Left forelimb (tissue), 1 donor: ENCODE data around the gene A2ML1.
"Not testable (repeated sequence)": the region's sequence is repeated elsewhere in the genome, so short reads cannot be mapped to it uniquely, and the experiment has no call there.

ENCODE experiments used
- DNase-seq: peaks from one replicate; pipeline ENCODE4 v3.0.0-alpha.2; 2018; ENCODE audit warnings: low spot score

Gene A2ML1

DNA sequence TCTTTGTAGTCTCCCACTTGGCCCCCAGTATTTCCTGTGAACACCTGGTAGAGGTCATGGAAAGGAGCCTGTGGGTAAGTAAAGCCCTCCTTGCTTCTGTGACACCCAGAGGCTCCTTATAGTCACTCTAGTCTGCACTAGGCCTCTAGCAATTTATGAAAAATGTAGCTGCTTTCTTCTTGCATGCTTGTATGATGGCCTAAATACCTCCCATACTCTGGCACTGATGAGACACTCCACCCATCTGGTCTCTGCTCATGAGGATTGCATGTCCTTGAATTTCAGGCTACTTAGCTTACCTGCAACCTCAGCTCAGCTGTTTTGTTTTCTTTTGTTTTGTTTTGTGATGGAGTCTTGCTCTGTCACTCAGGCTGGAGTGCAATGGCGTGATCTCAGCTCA is 4.6 kb upstream of the A2ML1 start:
- no peak for DNase-seq

DNA sequence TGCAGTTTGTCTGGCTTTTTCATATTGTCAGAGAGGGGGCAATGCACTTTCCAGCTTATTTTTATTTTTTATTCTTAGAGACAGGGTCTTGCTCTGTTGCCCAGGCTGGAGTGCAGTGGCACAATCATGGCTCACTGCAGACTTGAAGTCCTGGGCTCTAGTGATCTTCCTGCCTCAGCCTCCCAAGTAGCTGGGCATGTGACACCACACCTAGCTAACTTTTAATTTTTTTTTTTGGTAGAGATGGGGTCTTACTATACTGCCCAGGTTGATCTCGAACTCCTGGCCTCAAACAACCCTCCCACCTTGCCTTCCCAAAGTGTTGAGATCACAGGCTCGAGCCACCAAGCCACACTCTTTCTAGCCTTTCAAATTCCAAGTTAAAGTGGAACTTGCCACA is 3.9 kb upstream of the A2ML1 start:
- DNase-seq, result no peak

DNA sequence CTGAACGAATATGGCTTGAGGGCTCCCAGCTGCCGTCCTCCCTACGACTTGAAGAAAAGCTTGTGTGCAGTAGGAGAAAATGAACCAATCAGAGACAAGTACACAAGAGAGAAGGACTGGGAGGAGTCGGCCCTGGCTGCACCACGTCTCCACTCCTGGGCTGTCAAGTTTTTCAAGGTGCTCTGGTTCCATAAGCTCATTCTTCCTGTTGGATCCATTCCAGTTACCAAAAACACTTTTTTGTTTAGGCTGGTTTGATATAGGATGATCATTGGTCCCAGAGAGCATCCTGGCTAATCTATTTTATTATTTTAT is 2.8 kb upstream of the A2ML1 start:
- no peak for DNase-seq

DNA sequence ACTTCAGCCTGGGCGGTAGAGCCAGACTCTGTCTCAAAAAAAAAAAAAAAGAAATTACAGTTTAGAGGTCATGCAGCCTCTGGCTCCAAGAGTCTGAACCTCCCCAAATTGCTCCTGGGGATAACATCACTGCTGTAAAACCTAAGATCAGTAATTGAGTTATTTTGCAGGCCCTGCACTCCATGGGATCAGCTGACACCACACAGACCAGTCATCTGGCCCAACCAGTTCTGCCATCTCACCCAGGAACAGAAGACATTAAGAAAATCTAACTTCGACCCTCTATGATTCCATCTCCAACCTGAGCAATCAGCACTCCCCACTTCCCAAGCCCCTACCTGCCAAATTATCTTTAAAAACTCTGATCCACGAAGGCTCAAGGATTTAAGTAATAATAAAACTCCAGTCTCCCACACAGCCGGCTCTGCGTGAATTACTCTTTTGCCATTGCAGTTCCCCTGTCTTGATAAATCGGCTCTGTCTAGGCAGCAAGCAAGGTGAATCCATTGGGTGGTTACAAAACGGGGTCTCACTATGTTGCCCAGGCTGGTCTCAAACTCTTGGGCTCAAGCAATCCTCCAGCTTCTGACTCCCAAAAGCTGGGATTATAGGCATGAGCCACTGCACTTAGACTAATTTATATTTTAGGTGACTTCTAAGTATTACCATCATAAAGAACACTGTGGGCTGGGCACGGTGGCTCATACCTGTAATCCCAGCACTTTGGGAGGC is 1.6 kb upstream of the A2ML1 start:
- not testable (repeated sequence) for DNase-seq

DNA sequence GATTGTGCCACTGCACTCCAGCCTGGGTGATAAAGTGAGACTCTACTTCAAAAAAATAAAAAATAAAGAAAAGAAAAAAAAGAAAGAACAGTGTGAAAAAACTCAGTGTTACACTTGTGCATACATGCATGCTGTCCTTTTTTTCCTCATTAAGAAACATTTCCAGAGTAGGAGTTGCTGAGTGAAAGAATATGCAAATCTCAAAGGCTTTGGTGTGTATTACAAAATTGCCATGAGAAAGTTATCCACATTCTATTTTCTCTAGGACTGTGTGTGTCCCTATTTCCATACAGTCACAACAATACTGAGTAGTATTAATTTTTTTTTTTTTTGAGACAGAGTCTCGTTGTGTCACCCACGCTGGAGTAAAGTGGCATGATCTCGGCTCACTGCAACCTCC is 830 bp upstream of the A2ML1 start:
- DNase-seq, result no peak

DNA sequence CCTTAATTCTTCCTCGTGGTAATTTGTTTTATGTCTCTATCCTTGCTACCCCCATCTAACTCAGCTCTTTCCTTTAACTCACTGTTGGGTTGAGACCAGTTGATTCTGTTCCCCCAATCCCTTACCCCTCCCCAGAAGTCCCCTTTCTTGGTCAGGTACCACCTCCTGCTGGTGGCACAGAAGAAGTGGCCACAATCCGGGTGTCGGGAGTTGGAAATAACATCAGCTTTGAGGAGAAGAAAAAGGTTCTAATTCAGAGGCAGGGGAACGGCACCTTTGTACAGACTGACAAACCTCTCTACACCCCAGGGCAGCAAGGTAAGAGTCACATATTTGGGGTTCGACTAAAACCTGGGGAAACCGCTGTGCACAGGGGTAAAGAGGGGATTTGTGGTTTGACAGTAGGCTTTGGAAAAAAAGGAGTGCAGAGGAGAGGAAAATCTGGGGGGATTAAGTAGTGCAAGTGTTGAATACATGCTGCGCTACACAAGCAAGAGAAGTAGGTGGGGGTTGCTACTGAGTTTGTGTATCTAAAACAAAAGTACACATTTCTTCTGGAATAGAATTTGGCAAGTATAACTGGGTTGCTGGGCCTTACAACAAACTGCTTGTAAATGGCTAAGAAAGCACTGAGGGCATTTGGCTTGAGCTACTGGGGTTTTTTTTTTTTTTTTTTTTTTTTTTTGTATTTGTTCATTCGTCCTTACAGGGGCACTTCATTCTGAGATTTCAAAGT is 1.3 kb downstream of the A2ML1 start:
- no peak for DNase-seq

DNA sequence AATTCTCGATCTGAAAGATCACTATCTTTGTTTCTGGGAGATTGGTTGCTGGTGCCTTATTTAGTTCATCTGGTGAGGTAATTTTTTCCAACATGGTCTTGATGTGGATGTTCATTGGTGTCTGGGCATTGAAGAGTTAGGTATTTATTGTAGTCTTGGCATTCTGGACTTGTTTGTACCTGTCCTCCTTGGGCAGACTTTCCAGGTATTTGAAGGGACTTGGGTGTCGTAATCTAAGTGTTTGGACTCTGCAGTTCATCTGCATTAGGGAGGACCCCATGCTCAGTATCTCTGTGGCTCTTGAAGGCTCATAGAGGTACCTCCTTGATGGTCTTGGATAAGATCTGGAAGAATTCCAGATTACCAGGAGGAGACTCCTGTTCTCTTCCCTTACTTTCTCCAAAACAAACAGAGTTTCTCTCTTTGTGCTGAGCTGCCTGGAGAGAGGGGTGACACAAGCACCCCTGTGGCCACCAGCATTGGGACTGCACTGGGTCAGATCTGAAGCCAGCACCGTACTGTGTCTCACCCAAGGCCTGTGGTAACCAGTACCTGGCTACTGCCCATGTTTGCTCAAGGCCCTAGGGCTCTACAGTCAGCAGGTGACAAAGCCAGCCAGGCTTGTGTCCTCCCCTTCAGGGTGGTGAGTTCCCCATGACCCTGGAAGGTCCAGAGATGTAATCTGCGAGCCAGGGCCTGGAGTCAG is 5.3 kb downstream of the A2ML1 start:
- DNase-seq, result no peak

DNA sequence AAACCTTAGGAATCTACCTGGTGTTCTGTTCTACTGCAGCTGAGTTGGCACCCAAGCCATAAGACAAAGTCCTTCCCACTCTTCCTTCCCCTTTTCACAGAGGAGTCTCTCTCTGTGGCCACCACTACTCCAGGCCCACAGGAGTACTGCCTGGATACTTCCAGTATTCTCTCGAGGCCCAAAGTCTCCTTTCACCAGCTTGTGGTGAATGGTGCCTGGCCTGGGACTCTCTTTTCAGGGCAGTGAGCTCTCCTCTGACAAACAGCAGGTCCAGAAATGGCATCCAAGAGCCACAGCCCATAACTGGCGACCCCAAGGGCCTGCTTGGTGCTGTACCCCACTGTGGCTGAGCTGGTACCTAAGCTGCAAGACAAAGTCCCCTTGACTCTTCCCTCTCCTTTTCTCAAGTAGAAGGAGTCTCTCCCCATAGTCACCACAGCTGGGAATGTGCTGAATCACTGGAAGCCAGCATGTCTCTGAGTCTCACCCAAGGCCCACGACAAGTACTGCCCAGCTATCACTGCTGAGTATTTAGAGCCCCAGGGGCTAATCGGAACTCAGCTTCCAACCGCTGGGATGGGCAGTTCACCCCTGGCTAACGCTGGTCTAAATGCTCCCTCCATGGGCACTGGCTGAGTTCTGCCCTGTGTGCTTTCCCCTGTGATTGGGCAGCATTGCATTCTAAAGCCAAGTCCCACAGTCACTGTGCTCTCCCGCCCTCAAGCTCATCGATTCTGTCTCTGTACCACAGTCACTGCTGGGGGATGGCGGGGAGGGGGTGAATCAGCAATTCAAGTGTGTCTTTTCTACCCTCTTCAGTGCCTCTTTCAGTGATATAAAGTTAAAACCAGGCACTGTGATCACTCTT is 6.1 kb downstream of the A2ML1 start:
- DNase-seq, result no peak

DNA sequence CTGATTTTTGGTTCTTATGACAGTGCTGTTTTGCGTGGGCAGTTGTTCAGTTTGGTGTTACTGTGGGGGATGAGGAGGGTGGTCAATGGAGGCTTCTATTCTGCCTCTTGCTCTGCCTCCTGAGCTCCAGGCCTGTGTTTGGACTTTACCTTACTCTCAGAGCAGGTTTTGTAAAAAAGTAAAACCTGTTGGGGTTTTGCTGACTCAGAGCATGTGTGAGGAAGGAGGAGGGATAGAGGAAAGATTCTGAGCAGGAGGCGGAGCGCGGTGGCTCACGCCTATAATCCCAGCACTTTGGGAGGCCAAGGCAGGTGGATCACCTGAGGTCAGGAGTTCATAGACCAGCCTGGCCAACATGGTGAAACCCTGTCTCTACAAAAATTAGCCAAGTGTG is 6.7 kb downstream of the A2ML1 start:
- DNase-seq, result no peak

DNA sequence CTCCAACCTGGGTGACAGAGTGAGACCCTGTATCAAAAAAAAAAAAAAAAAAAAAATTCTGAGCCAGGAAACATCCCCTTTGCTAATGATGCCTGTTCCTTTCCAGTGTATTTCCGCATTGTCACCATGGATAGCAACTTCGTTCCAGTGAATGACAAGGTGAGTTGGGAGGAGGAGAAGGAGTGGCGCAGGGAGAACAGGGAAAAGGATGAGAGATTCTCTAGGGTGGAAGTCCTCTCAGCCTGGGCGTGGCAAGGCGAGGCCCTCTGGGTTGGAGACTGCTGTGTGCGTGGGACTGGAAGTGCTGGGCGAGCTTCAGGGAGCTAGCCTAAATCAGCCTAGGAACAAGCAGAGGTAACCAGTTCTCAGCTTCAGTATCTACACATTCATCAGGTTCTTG is 7.2 kb downstream of the A2ML1 start:
- DNase-seq, result no peak

DNA sequence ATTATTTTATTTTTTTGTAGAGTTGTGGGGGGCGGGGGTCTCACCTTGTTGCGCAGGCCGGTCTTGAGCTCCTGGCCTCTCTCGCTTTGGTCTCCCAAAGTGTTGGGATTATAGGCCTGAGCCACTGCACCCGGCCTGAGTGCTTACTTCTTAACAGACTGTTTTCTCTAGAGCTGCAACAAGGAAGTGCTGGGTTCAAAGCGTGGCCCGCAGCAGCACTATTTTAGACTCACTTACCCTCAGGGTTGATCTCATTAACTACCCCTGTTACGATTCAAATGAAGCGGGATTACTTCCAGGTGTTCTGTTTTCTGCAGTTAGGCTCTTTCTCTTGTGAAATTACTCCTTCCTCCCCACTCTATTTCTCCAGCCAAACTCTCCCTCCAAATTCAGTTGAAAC is 8.7 kb downstream of the A2ML1 start:
- DNase-seq, result no peak

DNA sequence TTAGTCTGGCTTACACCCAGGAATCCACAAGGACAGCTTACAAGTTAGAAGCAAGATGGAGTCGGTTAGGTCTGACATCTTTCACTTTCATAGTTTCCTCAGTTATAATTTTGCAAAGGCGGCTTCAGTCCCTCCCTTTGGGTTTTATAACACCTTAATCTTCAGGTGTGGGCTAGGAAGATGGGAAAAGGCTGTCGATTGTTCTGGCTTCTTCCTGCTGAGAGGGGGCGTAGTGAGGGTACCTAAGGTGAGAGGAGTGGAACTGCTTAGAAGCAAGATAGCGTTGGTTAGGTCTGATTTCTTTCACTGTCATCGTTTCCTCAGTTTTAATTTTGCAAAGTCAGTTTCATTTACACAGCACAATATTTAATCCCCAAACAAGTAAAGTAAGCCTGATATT is 10.1 kb downstream of the A2ML1 start:
- no peak for DNase-seq

DNA sequence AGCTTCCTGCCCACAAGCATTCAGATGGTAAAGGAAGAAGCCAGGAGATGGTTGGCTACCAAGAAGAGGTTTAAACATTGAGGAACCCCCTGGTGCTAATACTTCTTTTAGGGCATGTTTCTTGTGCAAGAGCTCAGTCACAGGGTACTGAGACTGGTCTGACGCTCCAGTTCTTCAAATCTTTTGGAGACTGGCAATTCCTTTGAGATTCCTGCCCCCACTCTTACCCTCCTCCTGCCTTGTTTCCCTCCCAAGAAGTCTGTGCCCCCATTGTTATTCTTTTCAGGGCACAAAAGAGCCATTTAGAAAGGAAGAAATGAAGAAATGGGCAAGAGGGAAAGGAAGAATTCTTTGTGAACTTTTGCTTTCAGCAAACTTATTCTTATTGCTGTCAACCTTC is 11.8 kb downstream of the A2ML1 start:
- no peak for DNase-seq

DNA sequence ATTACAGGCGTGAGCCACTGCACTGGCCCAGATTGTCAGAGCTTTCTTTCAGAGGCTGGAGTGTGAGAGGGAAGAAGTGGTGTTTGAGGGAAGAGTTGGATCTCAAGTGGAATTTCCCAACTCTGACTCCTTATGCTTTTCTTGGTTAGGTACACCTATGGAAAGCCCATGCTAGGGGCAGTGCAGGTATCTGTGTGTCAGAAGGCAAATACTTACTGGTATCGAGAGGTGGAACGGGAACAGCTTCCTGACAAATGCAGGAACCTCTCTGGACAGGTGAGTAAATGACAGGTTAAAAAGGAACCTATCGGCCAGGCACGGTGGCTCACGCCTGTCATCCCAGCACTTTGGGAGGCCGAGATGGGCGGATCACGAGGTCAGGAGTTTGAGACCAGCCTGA is 14.9 kb downstream of the A2ML1 start:
- no peak for DNase-seq

DNA sequence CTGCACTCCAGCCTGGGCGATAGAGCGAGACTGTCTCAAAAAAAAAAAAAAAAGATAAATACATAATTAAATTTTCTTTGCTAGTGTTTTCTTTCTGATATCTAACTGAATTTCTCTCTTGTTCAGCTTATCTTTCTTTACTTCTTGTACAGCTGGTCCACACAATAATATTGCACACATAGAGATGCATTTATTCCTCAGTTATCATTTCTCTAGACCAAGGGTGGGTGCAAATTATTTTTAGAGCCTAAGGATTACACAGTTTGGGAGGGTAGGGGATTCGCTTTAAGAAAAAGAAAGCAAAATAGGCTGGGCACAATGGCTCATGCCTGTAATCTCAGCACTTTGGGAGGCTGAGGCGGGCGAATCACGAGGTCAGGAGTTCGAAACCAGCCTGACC is 17.9 kb downstream of the A2ML1 start:
- DNase-seq, result no peak

DNA sequence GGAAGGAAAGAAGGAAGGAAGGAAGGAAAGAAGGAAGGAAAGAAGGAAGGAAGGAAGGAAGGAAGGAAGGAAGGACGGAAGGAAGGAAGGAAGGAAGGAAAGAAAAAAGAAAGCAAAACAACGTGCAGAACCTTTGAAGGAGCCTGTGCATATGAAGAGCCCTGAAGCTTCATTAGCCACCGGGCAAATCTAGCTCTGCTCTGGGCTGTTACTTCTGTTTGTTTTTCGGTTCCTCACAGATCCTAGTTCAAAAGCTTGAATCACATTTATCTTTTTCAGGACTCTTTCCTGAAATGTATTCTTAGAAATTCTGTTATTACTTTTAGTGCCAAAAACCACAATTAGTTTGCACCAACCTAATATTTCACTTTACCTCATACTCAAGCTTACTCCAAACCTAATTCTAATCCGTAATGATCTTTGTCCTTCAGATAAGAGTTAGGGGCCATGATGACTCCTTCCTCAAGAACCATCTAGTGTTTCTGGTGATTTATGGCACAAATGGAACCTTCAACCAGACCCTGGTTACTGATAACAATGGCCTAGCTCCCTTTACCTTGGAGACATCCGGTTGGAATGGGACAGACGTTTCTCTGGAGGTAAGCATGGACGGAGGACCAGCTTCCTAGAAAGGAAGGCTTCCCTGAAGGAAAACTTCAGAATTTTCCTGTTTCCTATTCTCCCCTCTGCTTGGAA is 18.7 kb downstream of the A2ML1 start:
- DNase-seq, result no peak

DNA sequence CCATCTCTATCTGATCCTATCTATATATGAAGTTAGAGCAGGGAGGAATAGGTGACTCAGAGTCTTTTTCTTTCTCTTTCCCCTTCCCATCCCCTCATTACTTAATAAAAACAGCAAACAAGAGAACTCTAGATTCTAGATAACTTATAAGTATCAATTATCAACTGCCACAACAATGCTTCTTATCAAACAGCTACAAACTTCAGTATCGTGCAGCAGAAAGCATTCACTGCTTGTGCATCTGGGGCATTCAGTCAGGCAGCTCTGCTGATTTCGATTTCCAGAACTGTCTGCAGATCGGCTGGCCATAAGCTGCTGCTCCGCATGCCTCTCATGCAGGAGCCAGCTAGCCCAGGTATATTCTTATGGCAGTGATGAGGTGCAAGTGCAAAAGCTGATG is 19.4 kb downstream of the A2ML1 start:
- DNase-seq, result no peak

DNA sequence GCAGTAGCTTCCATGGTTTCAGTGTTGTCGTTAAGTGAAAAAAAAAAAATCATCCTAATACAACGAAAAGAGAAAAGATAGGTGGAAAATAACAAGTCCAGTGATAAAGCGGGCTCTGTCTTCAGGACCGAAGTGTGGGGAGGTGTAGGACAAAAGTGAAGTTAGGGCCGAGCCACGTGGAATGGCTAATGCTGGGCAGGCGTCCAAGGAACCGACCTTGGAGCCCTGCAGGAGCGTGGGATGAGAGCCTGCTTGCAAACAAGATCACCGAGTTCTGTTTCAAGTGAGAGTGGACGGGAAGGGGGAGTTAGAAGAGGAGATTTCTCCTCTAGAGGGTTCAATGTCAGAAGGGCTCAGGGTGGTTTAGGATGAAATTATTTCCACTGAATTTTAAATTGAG is 22.2 kb downstream of the A2ML1 start:
- no peak for DNase-seq

DNA sequence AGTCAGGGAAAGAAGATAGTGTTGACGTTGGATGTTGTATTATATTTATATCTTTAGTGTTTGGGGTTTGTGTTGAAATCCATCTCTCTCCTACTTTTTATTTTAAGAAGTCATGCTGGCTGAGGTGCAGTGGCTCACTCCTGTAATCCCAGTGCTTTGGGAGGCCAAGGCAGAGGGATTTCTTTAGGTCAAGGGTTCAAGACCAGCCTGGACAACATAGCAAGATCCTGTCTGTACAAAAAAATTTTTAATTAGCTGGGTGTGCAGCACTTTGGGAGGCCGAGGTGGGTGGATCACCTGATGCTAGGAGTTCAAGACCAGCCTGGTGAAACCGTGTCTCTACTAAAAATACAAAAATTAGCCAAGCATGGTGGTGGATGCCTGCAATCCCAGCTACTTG is 23.9 kb downstream of the A2ML1 start:
- DNase-seq, result no peak

DNA sequence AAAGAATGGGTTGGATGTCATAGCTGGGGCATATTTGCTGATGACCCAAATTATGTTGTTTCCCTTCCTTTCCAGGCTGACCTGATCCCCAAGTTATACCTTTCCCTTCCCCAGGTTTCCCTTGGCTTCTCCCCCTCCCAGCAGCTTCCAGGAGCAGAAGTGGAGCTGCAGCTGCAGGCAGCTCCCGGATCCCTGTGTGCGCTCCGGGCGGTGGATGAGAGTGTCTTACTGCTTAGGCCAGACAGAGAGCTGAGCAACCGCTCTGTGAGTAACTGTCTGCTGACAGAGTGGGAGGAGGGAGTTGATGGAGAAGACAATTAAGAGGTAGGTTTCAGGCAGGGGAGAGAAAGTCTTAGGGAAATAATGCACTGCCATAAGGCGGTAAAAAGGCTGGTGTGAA is 25.0 kb downstream of the A2ML1 start:
- DNase-seq, result no peak

DNA sequence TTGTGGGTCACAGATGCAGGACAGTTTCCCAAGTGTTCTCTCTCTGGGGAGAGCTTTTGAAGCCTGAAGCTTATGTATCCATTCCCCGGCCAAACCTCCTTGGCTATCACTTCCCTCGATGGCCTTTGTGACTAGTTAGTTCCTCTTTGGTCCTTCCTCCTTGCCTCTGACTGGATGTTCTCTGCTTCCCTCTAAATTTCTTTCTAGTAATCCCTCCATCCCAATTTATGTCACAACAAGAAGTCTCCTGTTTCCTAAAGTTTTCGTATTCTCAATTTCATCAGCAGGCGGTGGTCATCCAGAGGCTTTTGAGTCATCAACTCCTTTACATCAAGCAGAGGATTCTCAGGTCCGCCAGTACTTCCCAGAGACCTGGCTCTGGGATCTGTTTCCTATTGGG is 27.5 kb downstream of the A2ML1 start:
- DNase-seq, result no peak

DNA sequence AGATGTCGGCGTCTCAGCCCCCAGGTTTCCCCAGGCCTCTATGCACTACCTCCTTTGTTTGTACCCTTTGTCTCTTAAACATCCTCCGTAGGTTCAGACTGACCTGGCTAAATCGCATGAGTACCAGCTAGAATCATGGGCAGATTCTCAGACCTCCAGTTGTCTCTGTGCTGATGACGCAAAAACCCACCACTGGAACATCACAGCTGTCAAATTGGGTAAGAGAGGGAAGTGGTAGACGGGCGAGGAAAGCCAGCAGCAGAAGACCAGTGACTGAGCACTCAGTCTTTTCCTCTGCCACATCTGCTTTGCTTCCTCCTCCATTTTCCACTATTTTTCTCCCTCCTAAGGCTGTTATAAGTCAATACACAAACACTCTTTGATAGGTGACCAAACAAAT is 29.7 kb downstream of the A2ML1 start:
- DNase-seq, result no peak
